HPDE6-E6E7 (cell line): ENCODE data around the gene CTIF.
"Not testable (repeated sequence)": the region's sequence is repeated elsewhere in the genome, so short reads cannot be mapped to it uniquely, and the experiment has no call there.

Experiments
- DNase-seq: peaks from one replicate; pipeline ENCODE4 v3.0.0; 2011; ENCODE audit warnings: missing footprints; ENCODE audit errors: extremely low spot score

The CTIF gene

DNA sequence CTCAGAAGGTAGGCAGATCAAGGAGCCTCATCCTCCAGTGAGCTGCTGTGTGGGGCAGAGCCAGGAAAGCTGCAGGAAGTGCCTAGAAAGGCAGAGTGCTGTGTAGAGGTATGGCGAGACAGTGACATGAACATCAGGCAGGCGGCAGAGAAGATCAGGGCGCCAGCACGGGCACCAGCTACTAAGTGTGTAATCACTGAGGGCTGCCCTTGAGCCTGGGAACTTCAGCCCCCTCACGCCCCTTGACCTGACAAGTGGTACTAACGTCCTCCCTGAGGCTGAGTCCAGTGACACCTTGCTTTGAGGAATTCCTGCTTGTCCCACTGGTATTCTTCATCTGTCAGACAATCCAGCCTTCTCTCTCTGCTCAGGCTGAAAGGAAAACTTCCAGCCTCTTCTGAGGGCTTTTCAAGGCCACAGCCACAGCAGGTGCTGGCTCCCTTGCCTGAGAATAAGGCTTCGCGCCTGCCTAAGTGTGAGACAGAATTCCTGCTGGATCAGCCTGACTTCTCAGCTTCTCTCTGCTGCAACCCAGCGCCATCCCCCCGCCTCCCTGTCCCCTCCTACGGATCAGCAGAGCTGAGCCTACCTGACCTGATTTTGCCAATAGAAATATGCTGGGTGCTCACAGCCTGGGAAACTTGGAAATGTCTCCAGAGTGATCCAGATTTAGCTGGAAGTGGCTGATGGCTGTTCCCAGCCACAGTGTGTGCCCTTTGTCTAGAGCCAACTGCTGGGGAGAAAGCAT, 263.9 kb downstream of the CTIF start:
- DNase-seq: no peak

DNA sequence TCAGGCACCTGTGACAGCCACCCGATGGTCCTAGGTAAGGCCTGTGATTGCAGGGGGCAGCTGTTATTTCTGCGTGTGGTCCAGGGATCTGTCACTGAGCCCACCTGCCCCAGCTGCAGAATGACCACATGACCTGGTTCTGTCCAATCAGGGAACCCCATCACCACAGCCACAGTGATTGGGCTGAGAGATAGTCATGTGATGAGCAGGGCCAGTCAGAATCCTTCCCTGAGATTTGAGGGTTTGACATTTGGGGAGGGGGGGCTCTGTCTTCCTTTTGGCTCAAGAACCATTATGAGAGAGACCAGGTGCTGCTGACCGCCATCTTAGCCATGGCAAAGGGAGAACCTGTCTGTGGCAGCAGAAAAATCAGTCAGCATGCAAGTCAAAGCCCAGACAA, 264.7 kb downstream of the CTIF start:
- no peak for DNase-seq

DNA sequence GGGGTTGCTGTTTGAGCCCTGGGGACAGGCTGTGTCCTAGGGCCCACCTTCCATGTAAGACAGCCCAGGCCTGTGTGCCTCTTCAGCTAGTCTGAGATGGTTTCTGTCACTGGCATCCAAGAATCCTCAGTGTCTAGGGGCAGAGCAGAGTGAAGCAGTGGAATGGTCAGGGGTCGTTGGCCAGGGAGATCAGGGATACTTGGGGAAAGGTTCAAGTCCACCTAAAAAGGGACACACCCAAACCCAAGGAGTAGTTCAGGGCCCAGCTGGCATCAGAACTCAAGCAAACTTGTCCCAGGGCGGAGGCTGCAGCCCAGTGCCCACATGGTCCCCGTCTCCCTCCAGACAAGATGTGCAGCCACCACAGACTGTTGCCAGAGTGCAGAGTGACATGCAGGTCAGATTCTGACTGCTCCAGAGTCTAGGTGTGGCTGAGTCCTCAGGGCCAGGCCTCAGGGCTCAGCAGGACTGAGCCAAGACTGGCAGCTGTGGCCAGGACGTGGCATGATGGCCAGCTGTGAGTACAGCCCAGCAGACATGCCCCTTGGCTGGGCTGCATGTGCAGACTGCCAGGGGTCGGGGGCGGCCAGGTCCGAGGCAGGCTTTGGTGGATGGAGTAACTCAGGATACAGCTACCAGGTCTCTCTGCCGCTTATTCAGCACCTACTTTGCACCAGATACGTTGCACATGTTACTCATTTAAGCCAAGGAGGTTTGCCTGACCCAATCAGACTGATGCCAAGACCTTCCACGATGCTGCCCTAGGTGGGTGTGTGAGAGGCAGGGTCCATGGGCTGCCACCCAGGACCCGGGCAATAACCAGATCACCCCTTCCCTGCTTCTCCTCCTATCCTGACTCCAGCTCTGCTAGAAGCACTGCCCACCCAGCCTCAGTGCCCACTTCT, 265.4 kb downstream of the CTIF start:
- DNase-seq: no peak

DNA sequence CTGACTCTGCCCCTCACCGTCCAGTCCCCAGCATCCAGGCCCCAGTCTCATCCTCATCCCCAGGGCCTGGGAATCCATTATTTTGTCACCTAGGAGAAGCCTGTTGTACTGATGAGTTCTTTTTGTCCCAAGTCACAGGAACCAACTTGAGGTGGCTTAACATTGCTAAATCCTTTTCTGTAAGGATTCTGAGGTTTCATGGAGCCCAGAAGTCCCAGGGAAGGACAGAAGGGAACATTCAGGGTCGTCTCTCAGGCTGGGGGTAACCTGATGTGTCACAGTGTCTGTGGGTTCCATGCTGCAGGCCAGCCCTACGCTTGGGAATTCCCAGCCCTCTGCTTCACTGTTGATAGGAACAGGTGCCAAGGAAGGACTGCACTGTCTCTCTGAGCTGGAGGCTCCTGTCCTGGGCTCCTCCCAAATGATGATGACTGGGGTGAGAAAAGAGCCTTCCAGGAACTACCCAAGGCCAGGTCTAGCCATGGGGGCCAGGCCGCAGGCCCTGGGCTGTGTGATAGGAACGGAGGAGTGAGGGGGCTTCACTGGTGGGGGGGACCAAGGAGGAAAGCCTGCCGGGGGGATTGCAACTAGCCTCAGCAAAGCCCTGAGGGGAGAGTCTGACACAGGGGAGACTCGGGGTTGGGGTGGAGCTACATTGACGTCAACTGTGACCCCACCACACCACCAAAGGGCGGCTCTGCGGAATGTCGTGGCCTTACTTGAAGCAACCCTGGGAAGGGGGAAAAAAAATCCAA, 266.2 kb downstream of the CTIF start:
- no peak for DNase-seq

DNA sequence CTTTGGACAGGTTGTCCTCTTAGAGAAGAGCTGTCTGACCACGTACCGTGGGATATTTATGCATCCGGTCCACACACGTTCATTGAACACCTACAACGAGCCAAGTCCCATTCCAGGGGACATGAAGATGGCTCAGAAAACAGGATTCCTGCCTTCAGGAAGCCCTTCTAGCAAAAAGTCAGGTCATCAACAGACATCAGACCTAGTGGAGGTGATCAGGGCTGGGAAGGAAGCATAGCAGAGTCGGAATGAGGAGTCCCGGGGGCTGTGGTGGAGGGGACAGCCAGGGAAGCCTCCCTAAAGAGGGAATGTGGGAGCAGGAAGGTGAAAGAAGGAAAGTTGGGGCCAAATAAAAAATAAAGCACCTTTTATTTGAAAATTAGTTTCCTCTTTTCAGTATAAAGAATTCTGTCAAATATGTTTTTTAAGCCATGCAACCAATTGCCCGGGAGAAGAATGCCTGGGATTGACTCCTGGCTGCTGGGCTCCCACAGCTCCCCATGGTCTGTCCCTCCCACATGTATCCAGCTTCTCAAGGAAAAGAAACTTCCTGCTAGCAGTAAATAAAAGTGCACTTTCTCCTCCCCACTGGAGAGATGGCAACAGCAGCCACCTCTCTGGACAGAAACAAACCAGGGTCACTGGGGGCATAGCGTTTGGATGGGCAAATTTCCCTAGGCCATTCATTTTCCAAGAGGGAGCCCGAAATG, 267.1 kb downstream of the CTIF start:
- DNase-seq: no peak

DNA sequence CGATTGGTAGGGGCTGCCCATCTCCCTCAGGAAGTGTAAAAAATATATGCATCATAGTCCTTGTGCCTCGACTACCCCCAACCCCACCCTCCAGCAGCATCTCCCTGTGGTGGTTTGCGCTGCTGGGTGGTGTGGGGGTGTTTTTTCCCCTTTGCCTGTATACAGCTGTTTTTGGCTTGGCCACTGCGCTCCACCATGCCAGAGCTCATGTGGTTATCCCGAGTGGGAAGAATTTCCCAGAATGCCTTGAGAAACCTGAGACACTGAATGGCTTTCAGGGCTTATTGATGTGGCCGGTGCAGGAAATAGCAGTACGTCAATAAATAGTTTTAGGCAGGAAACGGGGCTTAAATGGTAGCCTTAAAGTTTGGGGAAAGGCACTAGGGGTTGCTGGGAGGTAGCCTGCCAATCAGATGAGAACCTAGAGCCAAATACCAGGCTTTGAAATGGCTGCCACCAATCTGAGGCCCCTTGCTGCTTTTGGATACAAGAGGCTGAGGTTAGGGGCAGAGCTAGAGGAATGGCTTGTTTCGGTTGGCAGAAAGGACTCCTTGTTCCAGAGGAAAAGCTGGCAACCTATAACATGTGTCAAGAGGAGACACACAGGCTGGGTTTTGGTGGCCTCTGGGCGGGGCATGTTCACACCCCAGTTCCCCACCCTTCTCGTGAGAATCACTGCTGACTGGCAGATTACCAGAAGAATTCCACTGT, 267.9 kb downstream of the CTIF start:
- DNase-seq: no peak

DNA sequence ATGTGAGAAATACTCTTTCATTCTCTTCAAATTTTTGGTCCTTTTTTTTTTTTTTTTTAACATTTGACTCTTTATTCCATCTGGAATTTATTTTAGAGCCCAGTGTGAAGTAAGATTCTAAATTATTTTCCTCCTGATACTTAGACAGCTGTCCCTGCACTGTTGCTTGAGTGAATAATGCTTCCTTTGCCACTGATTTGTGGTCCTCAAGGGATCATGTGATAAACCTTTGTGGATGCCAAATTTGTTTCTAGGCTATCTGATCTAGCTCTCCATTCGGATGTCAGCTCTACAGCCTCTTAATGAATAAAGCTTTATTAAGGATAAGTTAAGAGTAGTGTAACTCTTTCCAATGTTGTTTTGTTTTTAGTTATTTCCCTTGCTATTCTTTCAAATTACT, 269.6 kb downstream of the CTIF start:
- no peak for DNase-seq

DNA sequence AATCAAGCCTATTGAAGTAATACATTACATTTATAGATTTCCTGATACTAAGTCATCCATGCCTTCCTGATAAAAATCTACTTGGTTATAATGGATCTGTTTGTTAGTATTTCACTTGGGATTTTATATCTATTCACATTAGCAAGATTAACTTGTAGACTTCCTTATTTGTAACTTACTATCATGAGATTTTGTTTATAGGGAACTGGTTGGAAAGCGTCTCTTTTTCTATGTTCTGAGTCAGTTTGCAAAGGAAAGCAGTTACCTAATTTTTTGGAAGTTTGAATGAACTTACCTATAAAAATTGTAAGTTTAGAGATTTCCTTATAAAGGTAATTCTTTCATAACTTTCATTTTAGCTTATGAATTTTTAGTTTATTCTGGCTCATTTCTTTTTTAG, 270.5 kb downstream of the CTIF start:
- no peak for DNase-seq

DNA sequence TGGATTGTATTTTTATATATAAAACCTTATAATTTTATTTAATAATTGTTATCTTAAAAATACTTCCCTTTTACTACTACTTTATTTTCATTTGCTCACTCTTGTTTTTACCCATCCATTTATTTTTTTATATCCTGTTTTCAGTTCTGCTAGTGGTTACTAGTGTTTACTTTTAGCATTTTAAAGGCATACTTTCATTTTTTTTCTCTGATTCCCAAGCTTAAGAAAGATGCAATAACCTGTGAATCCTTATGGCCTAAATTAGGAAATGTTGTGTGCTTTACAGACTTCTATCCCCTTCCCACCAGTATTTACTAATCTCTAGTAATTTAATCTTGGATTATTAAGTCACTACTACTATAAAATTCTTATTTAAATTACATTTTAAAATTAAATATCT, 272.0 kb downstream of the CTIF start:
- no peak for DNase-seq

DNA sequence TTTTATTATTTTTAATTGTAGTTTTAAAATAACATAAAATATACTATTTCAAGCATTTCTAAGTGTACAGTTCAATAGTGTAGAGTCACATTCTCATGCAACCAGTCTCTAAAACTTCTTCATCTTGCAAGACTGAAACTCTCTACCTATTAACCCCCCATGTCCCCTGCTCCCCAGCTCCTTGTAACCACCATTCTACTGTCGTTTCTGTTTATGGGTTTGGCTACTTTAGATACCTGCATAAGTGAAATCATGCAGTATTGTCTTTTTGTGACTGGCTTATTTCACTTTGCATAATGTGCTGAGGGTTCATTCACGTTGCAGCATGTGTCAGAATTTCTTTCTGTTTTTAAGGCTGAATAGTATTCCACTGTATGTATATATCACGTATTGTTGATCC, 272.6 kb downstream of the CTIF start:
- DNase-seq: no peak

DNA sequence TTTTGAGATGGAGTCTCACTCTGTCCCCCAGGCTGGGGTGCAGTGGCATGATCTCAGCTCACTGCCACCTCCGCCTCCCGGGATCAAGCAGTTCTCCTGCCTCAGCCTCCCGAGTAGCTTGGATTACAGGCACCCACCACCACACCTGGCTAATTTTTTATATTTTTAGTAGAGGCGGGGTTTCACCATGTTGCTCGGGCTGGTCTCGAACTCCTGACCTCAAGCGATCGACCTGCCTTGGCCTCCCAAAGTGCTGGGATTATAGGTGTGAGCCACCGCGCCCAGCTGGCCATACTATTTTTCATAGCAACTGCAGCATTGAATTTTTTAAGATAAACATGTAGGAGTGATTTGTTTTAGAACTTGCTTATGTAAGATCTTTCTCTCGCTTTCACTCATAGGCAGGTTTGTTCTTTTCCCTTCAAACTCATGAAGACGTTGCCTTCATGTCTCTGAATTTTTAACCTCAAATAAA, 273.2 kb downstream of the CTIF start:
- DNase-seq: not testable (repeated sequence)

DNA sequence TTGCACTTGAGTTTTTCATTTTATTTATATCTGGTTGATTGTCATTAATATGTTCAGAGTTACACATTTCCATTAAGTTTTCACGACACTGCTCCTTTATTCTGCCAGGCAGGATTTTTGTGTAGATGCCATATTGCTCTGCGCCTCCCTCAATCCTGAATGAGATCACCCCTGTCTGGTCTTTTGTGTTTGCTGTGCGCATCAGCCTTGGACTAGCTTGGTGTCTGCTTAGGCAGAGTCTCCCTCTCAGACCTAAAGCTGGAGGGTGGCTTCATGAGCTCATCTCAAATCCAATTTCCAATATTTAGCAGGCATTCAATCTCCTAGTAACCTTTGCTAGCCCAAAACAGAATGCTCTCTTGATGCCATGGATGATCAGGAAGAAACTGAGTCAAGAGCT, 274.5 kb downstream of the CTIF start:
- DNase-seq: no peak

DNA sequence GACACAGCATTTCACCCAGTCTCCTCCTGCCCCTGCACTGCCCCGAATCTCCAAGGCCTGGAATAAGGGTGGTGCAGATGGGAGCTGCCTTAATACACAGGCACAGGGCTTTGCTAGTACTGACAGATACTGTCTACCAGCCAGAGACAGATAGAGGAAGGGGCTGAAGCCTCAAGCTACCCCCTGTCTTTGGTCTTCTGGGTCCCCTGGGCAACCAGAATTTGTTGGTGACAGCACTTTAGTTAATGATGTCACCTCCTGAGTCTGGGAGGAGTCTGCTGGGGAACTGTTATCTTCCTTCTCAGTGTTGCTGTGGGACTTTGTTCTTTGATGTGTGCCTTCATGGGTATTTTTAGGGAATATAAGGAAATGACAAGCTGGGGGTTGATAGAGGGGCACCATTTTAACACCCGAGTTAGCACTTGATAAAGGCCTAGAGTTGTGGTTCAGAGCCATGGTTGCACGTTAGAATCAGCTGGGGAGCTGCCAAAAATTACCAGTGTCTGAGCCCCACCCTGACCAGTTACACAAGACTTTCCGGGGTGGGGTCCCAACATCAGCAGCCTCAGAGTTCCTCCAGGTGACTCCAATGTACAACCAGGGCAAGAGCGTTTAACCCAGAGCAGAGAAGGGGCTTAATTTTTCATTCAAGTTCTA, 275.1 kb downstream of the CTIF start:
- no peak for DNase-seq

DNA sequence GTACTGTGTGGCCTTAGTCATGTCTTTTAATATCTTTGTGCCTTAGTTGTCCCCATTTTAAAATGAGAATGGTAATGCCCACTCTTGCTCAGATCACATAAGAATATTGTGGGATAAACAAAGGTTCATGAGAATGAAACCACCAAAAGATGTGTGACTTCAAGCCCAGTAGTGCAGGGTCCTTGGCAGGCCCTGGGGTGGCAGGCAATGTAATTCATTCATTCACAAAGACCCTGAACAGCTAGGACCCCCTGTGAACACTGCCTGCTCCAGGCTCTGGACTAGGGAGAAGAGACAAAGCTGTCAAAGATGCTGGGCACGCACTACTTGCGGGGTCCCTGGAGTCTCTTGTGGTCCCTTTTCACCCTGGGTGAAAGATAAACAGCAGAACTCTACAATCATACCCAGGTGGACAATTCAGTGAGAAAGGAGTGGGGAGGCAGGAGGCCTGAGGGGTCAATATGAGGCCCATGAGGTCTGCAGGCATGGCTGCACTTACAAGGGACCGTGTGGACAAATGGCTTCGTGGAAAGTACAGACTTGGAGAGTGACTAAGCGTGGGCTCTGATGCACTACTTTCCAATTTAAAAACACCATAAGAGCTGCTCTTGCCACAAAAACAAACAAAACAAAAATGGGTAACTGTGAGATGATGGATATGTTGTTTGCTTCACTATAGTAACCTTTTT, 275.8 kb downstream of the CTIF start:
- DNase-seq: no peak

DNA sequence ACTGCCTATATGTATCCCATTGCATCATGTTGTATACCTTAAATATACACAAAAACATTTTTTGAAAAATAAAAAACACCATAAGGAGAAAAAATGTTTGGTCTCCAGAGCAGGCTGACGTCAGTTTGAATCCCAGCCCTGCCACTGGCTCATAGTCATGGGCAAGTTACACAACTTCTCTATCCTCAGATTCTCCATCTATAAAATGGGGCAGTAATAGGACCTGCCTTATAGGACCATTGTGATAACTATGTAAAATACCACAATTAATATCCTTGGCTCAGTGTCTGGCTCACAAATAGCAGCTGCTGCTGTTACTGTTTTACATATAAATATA, 276.3 kb downstream of the CTIF start:
- no peak for DNase-seq

DNA sequence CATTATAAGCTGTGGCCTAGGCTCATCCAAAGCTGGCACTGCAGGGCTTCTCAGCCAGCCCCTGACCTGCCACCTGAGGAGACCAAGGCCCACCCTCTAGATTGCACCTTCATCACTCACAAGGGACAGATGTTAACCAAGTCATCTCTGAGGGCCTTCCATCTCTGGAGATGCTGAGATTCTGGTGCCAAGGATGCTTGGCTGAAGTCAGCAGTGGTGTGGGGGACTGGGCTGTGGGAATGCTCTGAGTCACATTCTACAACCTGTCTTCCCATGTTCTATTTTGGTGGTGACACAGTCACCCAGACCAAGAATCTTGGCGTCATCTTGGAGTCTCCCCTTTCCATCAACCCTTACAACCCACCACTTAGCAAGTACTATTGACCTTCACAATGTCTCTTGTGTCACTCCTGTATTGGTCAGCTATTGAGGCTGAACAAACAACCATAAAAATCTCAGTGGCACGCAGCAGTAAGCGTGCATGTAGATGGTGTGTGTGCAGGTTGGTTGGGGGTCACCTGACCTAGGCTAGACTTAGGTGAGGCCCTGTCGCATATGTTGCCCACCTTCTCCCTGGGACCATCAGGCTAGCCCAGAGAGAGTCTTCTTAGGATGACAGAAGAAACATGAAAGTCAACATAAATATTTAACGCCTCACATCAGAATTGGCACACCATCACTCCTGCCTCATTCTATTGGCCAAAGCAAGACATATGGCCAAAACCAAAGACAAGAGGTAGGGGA, 276.9 kb downstream of the CTIF start:
- no peak for DNase-seq

DNA sequence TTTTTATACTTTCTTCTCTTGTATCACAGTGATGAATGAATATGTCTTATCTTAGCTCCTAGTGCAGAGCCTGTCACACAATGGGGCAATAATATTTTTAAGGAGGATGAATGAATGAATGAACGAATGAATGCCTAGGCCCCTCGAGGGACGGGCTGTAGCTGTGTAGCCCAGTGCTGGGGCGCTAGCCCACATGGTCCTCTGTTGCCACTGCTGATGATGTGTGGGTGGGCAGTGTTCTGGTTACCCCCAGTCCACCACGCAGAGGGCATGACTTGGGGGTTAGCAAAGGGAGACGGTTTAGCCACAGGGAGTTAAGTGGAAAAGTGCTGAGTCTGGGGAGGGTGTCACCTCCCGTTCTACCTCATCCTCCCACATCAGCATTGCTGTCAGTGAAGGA, 277.7 kb downstream of the CTIF start:
- DNase-seq: no peak

DNA sequence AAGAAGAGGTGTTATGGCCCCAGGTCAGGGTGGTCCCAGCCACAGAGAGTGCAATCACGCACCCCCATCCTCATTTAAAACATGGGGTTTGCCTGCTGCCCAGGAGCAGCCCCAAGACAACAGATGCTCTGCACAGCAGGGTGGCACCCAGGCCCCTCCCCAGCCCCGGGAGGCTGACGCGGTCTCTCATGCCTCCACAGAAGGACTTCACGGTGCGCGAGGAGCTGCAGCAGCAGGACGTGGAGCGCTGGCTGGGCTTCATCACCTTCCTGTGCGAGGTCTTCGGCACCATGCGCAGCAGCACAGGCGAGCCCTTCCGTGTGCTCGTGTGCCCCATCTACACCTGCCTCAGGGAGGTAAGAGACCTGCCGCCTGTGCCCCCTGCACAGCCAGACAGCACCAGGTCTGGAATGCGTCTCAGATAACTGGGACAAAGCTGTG, 278.2 kb downstream of the CTIF start:
- DNase-seq: no peak
